GM12878 (cell line): Measurements from ENCODE around the gene HMGB4. TPM values are rescaled to one million over a fixed set of nuclear protein-coding genes. Genes with fewer than 3 reads are reported as not detected.

Source experiments
- ATAC-seq: fragments of 200-7000 bp; cut with Tn5 transposase; 3 replicates; pipeline ENCODE4 v1.9.1; 2020; ENCODE audit warnings: mild to moderate bottlenecking, moderate library complexity
- BruUV-seq: library from RNA; stranded (reverse); fragments of 400-500 nt; replicated peaks from 2 replicates; lab custom pipeline; 2021; lab: Mats Ljungman, UMichigan
- CTCF ChIA-PET: fragments of 300-600 bp; sonication (Branson Sonifier 250); formaldehyde crosslinking; extraction: SDS; loops from one replicate; lab custom pipeline; 2021; ENCODE audit warnings: inconsistent platforms; lab: Yijun Ruan, JAX
- POLR2A ChIA-PET: fragments of 350-600 bp; formaldehyde crosslinking; extraction: SDS; loops from one replicate; lab custom pipeline; 2021; ENCODE audit warnings: inconsistent platforms; lab: Charles Lee
- RAD21 ChIA-PET: fragments of 300-600 bp; sonication (Branson Sonifier 250); formaldehyde crosslinking; loops from one replicate; lab custom pipeline; 2023; ENCODE audit warnings: antibody characterized with exemption; ENCODE audit not compliant: unreplicated experiment; lab: Charles Lee
- SMC1A ChIA-PET: fragments of 300-600 bp; sonication (Branson Sonifier 250); formaldehyde crosslinking; loops from one replicate; lab custom pipeline; 2023; ENCODE audit not compliant: unreplicated experiment, uncharacterized antibody; lab: Charles Lee
- DNase-seq: peaks from one replicate; pipeline ENCODE4 v3.0.0-alpha.2; 2011; ENCODE audit warnings: low read depth, low spot score
- FAIRE-seq: peaks from 3 replicates; lab custom pipeline; 2011; peaks lifted over from hg19 to GRCh38; lab: Jason Lieb, UNC
- H2AFZ ChIP-seq: 2 replicates; pipeline ENCODE4 v1.6.0; 2011; ENCODE audit warnings: low read depth, low read length, control low read depth; ENCODE audit not compliant: control insufficient read depth
- H3K27ac ChIP-seq: 2 replicates; pipeline ENCODE4 v1.5.1; 2011; ENCODE audit warnings: control low read depth; ENCODE audit not compliant: control insufficient read depth, insufficient read depth
- H3K27me3 ChIP-seq, 2 experiments: replicated peaks in 1 of 2; 2 replicates each; pipeline versions ENCODE4 v1.6.0 to v1.6.1; 2011; ENCODE audit warnings: low read length in 1 of 2; ENCODE audit not compliant: control insufficient read depth in 2 of 2, insufficient read depth in 2 of 2
- H3K36me3 ChIP-seq, 2 experiments: 2 replicates each; pipeline ENCODE4 v1.5.1; 2011; ENCODE audit warnings: low read length in 1 of 2; ENCODE audit not compliant: control insufficient read depth in 2 of 2, insufficient read depth in 2 of 2
- H3K4me1 ChIP-seq: 2 replicates; pipeline ENCODE4 v1.6.1; 2011; ENCODE audit warnings: mild to moderate bottlenecking, low read length, moderate library complexity, mixed read lengths; ENCODE audit not compliant: control insufficient read depth, insufficient read depth
- H3K4me2 ChIP-seq: 2 replicates; pipeline ENCODE4 v1.6.0; 2011; ENCODE audit warnings: control low read depth; ENCODE audit not compliant: control insufficient read depth, insufficient read depth
- H3K4me3 ChIP-seq: fragments of 200-600 bp; sonication (generic); 2 replicates; pipeline ENCODE4 v1.5.1; 2016
- H3K79me2 ChIP-seq: 2 replicates; pipeline ENCODE4 v1.6.0; 2011; ENCODE audit warnings: low read length; ENCODE audit not compliant: control insufficient read depth, insufficient read depth
- H3K9ac ChIP-seq: 2 replicates; pipeline ENCODE4 v1.8.0; 2011; ENCODE audit warnings: low read length, control low read depth, mixed read lengths; ENCODE audit not compliant: control insufficient read depth, insufficient read depth
- H3K9me3 ChIP-seq: replicated peaks from 3 replicates; pipeline ENCODE4 v1.5.1; 2011; ENCODE audit warnings: mild to moderate bottlenecking, low read length; ENCODE audit not compliant: control insufficient read depth, insufficient read depth
- H4K20me1 ChIP-seq: 2 replicates; pipeline ENCODE4 v1.6.0; 2011; ENCODE audit not compliant: control insufficient read depth, insufficient read depth
- BMI1 ChIP-seq: fragments of 450-650 bp; IDR thresholded peaks from 2 replicates; pipeline ENCODE4 v1.6.1; 2016; ENCODE audit warnings: mild to moderate bottlenecking, moderate library complexity, borderline replicate concordance
- ELK1 ChIP-seq: IDR thresholded peaks from 2 replicates; pipeline ENCODE4 v1.6.1; 2012; ENCODE audit warnings: low read depth, low read length, improper control_type of control experiment
- ETV6 ChIP-seq, 2 experiments: fragments of 450-650 bp in 1 of 2; IDR thresholded peaks in 1 of 2; conservative IDR thresholded peaks in 1 of 2; 2 replicates each; pipeline ENCODE4 v1.6.1; 2014; ENCODE audit warnings: antibody characterized with exemption in 1 of 2, borderline replicate concordance in 1 of 2, low read depth in 1 of 2, mild to moderate bottlenecking in 1 of 2, moderate library complexity in 1 of 2
- FOXM1 ChIP-seq: IDR thresholded peaks from 2 replicates; pipeline ENCODE4 v1.6.1; 2012; ENCODE audit warnings: low read depth, mild to moderate bottlenecking, inconsistent platforms, low read length, moderate library complexity
- IRF5 ChIP-seq: fragments of 450-650 bp; IDR thresholded peaks from 2 replicates; pipeline ENCODE4 v1.6.1; 2017; ENCODE audit warnings: borderline replicate concordance
- MEF2B ChIP-seq: fragments of 450-650 bp; IDR thresholded peaks from 2 replicates; pipeline ENCODE4 v1.6.1; 2018; ENCODE audit warnings: mild to moderate bottlenecking, moderate library complexity; ENCODE audit not compliant: partially characterized antibody, poor library complexity, severe bottlenecking
- NR2F1 ChIP-seq: fragments of 450-650 bp; conservative IDR thresholded peaks from 2 replicates; pipeline ENCODE4 v1.6.1; 2017; ENCODE audit warnings: mild to moderate bottlenecking
- SMARCA5 ChIP-seq: fragments of 450-650 bp; IDR thresholded peaks from 2 replicates; pipeline ENCODE4 v1.6.1; 2017; ENCODE audit warnings: mild to moderate bottlenecking
- STAT3 ChIP-seq: IDR thresholded peaks from 2 replicates; pipeline ENCODE4 v1.6.1; 2011; ENCODE audit warnings: low read depth, low read length, improper control_type of control experiment
- WRNIP1 ChIP-seq: IDR thresholded peaks from 2 replicates; pipeline ENCODE4 v1.6.1; 2011; ENCODE audit warnings: low read depth, low read length, improper control_type of control experiment, borderline replicate concordance
- ZNF274 ChIP-seq: IDR thresholded peaks from one replicate; pipeline ENCODE4 v1.8.0; 2011; ENCODE audit not compliant: insufficient read length, insufficient read depth
- WGBS: methylation state at CpG from one replicate; pipeline ENCODE4 v1.1.6; 2016; ENCODE audit warnings: low lambda C conversion rate; ENCODE audit not compliant: insufficient replicate concordance, insufficient coverage; ENCODE audit errors: missing lambda C conversion rate; 5-methylcytosine and 5-hydroxymethylcytosine counted together
- in situ Hi-C: fragments of 300-500 bp; cut with MboI; formaldehyde crosslinking; loops from 9 replicates; pipeline ENCODE4 v1.14.3; 2018; ENCODE audit warnings: mixed read lengths
- intact Hi-C: fragments of 100-400 bp; cut with micrococcal nuclease; formaldehyde crosslinking; loops from one replicate; pipeline ENCODE4 v1.14.2; 2022; ENCODE audit not compliant: unreplicated experiment
- polyA plus RNA-seq, 11 experiments: library from polyadenylated mRNA; depleted of rRNA in 4 of 11; unstranded in 6 of 11; stranded (reverse) in 5 of 11; fragments of >200 nt; fragmentation: Nextera tagmentation in 4 of 11; fragmentation: Illumina TruSeq in 1 of 11; extraction: Ambion mirVana in 4 of 11; extraction: Trizol in 1 of 11; gene quantifications; 1 replicate in 1 of 11; 2 replicates in 10 of 11; pipeline versions ENCODE4 v1.2.1 to v1.2.3, GENCODE V29; 2011 to 2016; ENCODE audit warnings: inconsistent platforms in 2 of 11, missing spikeins in 2 of 11, low read depth in 1 of 11
- total RNA-seq, 4 experiments: library from RNA; depleted of rRNA in 3 of 4; stranded (reverse); fragments of >200 nt in 3 of 4; fragmentation: Illumina TruSeq in 1 of 4; extraction: Trizol in 1 of 4; gene quantifications; 2 replicates each; pipeline versions ENCODE4 v1.2.1 to v1.2.3, GENCODE V29; 2013 to 2021

Gene HMGB4
- total and polyA plus RNA-seq, 10 of the 15 experiments (the other 5 are each of a cell fraction or from before 2014, with no cell fraction given): not detected

- ATAC-seq (no peak), DNase-seq (no peak), FAIRE-seq (no peak)
- no peaks in the 10 kb centered on the region; a peak in 2 of 4 replicates for H3K27me3 ChIP-seq
- H3K4me3 ChIP-seq: no peak overlapping the region
- H2AFZ ChIP-seq: no peak overlapping the region
- 21% methylated on average over 10 of the region's 10 CpGs for WGBS
- in situ Hi-C loops: no loop called here
- ChIA-PET CTCF (no interaction called here), POLR2A (no interaction called here), SMC1A (no interaction called here), RAD21 (no interaction called here)
- H3K27ac ChIP-seq: no peak overlapping the region
- TF ChIP-seq NR2F1: no peak
- TF ChIP-seq ZNF274: no peak
- no peak for TF ChIP-seq FOXM1
- TF ChIP-seq IRF5: no peak
- H3K36me3 ChIP-seq: no peaks in the 10 kb centered on the region
- H4K20me1 ChIP-seq: no peaks in the 10 kb centered on the region
- no peaks in the 10 kb centered on the region for H3K4me1 ChIP-seq
- H3K9ac ChIP-seq: no peak overlapping the region
- no peaks in the 10 kb centered on the region for H3K9me3 ChIP-seq
- no peaks in the 10 kb centered on the region for H3K79me2 ChIP-seq
- no peak overlapping the region for H3K4me2 ChIP-seq
- intact Hi-C loops: no loop called here
- no TSS peak for BruUV-seq
Measured at GRCh38 chr1:33819290-33819912, 44.5 kb upstream of the HMGB4 start.

GRCh38 chr1:33819913-33820311 lies 44.0 kb upstream of the HMGB4 start:
- ChIA-PET CTCF (no interaction called here), POLR2A (no interaction called here), RAD21 (no interaction called here), SMC1A (no interaction called here)
- no peaks in the 10 kb centered on the region; a peak in 1 of 4 replicates for H3K27me3 ChIP-seq
- no peaks in the 10 kb centered on the region for H4K20me1 ChIP-seq
- DNase-seq: no peak
- in situ Hi-C loops: no loop called here
- H3K9me3 ChIP-seq: no peaks in the 10 kb centered on the region
- no peak overlapping the region for H3K4me2 ChIP-seq
- FAIRE-seq: no peak
- H3K79me2 ChIP-seq: no peaks in the 10 kb centered on the region
- WGBS: 42% methylated on average over 7 of the region's 7 CpGs
- no peaks in the 10 kb centered on the region for H3K36me3 ChIP-seq
- intact Hi-C loops: no loop called here
- H3K9ac ChIP-seq: no peak overlapping the region
- TF ChIP-seq SMARCA5 (no peak), WRNIP1 (no peak), BMI1 (no peak), MEF2B (no peak), STAT3 (no peak), ELK1 (no peak), NR2F1 (no peak), ETV6 (conservative IDR thresholded peaks at IDR 0.05 in 1 of 2, IDR thresholded peaks at IDR 0.05 in 1 of 2; ENCODE audit: borderline replicate concordance in 1 of 2, low read depth in 1 of 2) (no peak)
- H3K4me3 ChIP-seq: no peak overlapping the region
- no peak overlapping the region for H3K27ac ChIP-seq
- no peaks in the 10 kb centered on the region for H3K4me1 ChIP-seq
- no peak for ATAC-seq
- H2AFZ ChIP-seq: no peak overlapping the region
- BruUV-seq: no TSS peak
